ENCODE measurements around the gene TBX10. TPM values are rescaled to one million over a fixed set of nuclear protein-coding genes. Genes with fewer than 3 reads are reported as not detected.

Gene TBX10
- total and polyA plus RNA-seq, 7 experiments from 2014 or later, result not detected

- ATAC-seq, result no peak
- POLR2A ChIA-PET, result no interaction called here
- Histone ChIP-seq H3K27ac (ENCODE audit: low read depth, low read length) (no peak overlapping the region), H3K36me3 (ENCODE audit: control insufficient read depth in 2 of 3, insufficient read depth in 3 of 3, low read length in 3 of 3) (no peaks in the 10 kb centered on the region), H3K4me1 (ENCODE audit: control insufficient read depth in 2 of 2, insufficient read depth in 2 of 2, low read length in 2 of 2) (no peaks in the 10 kb centered on the region), H3K4me3 (ENCODE audit: low read length) (no peak overlapping the region), H3K9me3 (ENCODE audit: control insufficient read depth in 2 of 3, low read length in 3 of 3) (no peaks in the 10 kb centered on the region), H3K27me3 (ENCODE audit: control insufficient read depth in 2 of 2, insufficient read depth in 2 of 2, low read length in 2 of 2) (no peaks in the 10 kb centered on the region)
- peaks cover 0 to 14% (median 0%) of the 10 kb centered on the region in 5 donors for H3K27me3 Mint-ChIP-seq
- no peak for DNase-seq
- H3K9me3 Mint-ChIP-seq, result peaks cover 0 to 3% (median 0%) of the 10 kb centered on the region in 11 donors
- CTCF ChIA-PET, result no interaction called here
- intact Hi-C loops (cut with micrococcal nuclease), result no loop called here
- no peaks in the 10 kb centered on the region for H3K36me3 Mint-ChIP-seq
- no peak overlapping the region for H3K4me3 Mint-ChIP-seq
- H3K27ac Mint-ChIP-seq, result no peak overlapping the region
- no peaks in the 10 kb centered on the region for H3K4me1 Mint-ChIP-seq
These were observed 35.6 kb upstream of the TBX10 start for GRCh38 chr11:67675058-67675747.

GRCh38 chr11:67674442-67674871 lies 34.9 kb upstream of the TBX10 start, which contains the start of gene ALDH3B2:
Gene ALDH3B2 (minus strand): TSS chr11:67674623. CDS start chr11:67666935, 7,688 bp downstream.
- Histone ChIP-seq H3K27ac (ENCODE audit: low read depth, low read length) (no peak within 1 kb of the TSS), H3K36me3 (ENCODE audit: control insufficient read depth in 2 of 3, insufficient read depth in 3 of 3, low read length in 3 of 3) (no peaks in the 10 kb centered on the region), H3K4me1 (ENCODE audit: control insufficient read depth in 2 of 2, insufficient read depth in 2 of 2, low read length in 2 of 2) (no peaks in the 10 kb centered on the region), H3K27me3 (ENCODE audit: control insufficient read depth in 2 of 2, insufficient read depth in 2 of 2, low read length in 2 of 2) (no peaks in the 10 kb centered on the region), H3K9me3 (ENCODE audit: control insufficient read depth in 2 of 3, low read length in 3 of 3) (no peaks in the 10 kb centered on the region), H3K4me3 (ENCODE audit: low read length) (no peak within 1 kb of the TSS)
- no peaks in the 10 kb centered on the region for H3K4me1 Mint-ChIP-seq
- intact Hi-C loops (cut with micrococcal nuclease), result no loop called here
- no peak for DNase-seq
- H3K9me3 Mint-ChIP-seq, result peaks cover 0 to 3% (median 0%) of the 10 kb centered on the region in 11 donors
- H3K36me3 Mint-ChIP-seq, result no peaks in the 10 kb centered on the region
- H3K27me3 Mint-ChIP-seq, result peaks cover 0 to 14% (median 0%) of the 10 kb centered on the region in 5 donors
- ChIA-PET CTCF (no interaction called here), POLR2A (no interaction called here)
- no peak within 1 kb of the TSS for H3K27ac Mint-ChIP-seq
- ATAC-seq, result no peak
- H3K4me3 Mint-ChIP-seq, result no peak within 1 kb of the TSS

- no peaks in the 10 kb centered on the region for H3K4me1 Mint-ChIP-seq
- H3K4me3 Mint-ChIP-seq, result no peak overlapping the region
- CTCF ChIA-PET, result no interaction called here
- H3K27ac ChIP-seq (ENCODE audit: low read depth, low read length), result no peak overlapping the region
- H3K27me3 Mint-ChIP-seq, result peaks cover 0 to 14% (median 0%) of the 10 kb centered on the region in 5 donors
- no peak overlapping the region for H3K4me3 ChIP-seq (ENCODE audit: low read length)
- no peaks in the 10 kb centered on the region for H3K36me3 Mint-ChIP-seq
- DNase-seq (no peak), ATAC-seq (no peak)
- POLR2A ChIA-PET, result no interaction called here
- no peaks in the 10 kb centered on the region for H3K27me3 ChIP-seq (ENCODE audit: control insufficient read depth in 2 of 2, insufficient read depth in 2 of 2, low read length in 2 of 2)
- no peaks in the 10 kb centered on the region for H3K9me3 ChIP-seq (ENCODE audit: control insufficient read depth in 2 of 3, low read length in 3 of 3)
- intact Hi-C loops (cut with micrococcal nuclease), result no loop called here
- peaks cover 0 to 3% (median 0%) of the 10 kb centered on the region in 11 donors for H3K9me3 Mint-ChIP-seq
- H3K4me1 ChIP-seq (ENCODE audit: control insufficient read depth in 2 of 2, insufficient read depth in 2 of 2, low read length in 2 of 2), result no peaks in the 10 kb centered on the region
- no peaks in the 10 kb centered on the region for H3K36me3 ChIP-seq (ENCODE audit: control insufficient read depth in 2 of 3, insufficient read depth in 3 of 3, low read length in 3 of 3)
- no peak overlapping the region for H3K27ac Mint-ChIP-seq
These were observed 34.3 kb upstream of the TBX10 start for GRCh38 chr11:67673902-67674301.

- H3K36me3 Mint-ChIP-seq, result no peaks in the 10 kb centered on the region
- peaks cover 0 to 3% (median 0%) of the 10 kb centered on the region in 11 donors for H3K9me3 Mint-ChIP-seq
- Histone ChIP-seq H3K4me1 (ENCODE audit: control insufficient read depth in 2 of 2, insufficient read depth in 2 of 2, low read length in 2 of 2) (no peaks in the 10 kb centered on the region), H3K4me3 (ENCODE audit: low read length) (no peak overlapping the region), H3K27me3 (ENCODE audit: control insufficient read depth in 2 of 2, insufficient read depth in 2 of 2, low read length in 2 of 2) (no peaks in the 10 kb centered on the region), H3K27ac (ENCODE audit: low read depth, low read length) (no peak overlapping the region), H3K36me3 (ENCODE audit: control insufficient read depth in 2 of 3, insufficient read depth in 3 of 3, low read length in 3 of 3) (no peaks in the 10 kb centered on the region), H3K9me3 (ENCODE audit: control insufficient read depth in 2 of 3, low read length in 3 of 3) (no peaks in the 10 kb centered on the region)
- CTCF ChIA-PET, result no interaction called here
- H3K4me3 Mint-ChIP-seq, result no peak overlapping the region
- no peak overlapping the region for H3K27ac Mint-ChIP-seq
- H3K4me1 Mint-ChIP-seq, result no peaks in the 10 kb centered on the region
- POLR2A ChIA-PET, result no interaction called here
- no peak for ATAC-seq
- DNase-seq, result no peak
- H3K27me3 Mint-ChIP-seq, result peaks cover 0 to 14% (median 0%) of the 10 kb centered on the region in 5 donors
- intact Hi-C loops (cut with micrococcal nuclease), result no loop called here
These were observed 33.8 kb upstream of the TBX10 start for GRCh38 chr11:67673358-67673757.

- no peaks in the 10 kb centered on the region for H3K36me3 Mint-ChIP-seq
- CTCF ChIA-PET, result no interaction called here
These were observed 31.6 kb upstream of the TBX10 start for GRCh38 chr11:67671211-67671520.

GRCh38 chr11:67670316-67671210 lies 31.0 kb upstream of the TBX10 start:
- H3K4me3 ChIP-seq (ENCODE audit: low read length), result no peak overlapping the region
- Mint-ChIP-seq H3K9me3 (no peaks in the 10 kb centered on the region), H3K27ac (no peak overlapping the region), H3K4me1 (no peaks in the 10 kb centered on the region), H3K4me3 (no peak overlapping the region), H3K36me3 (no peaks in the 10 kb centered on the region), H3K27me3 (no peaks in the 10 kb centered on the region)
- ChIA-PET POLR2A (interaction anchor here (0.6 kb wide), 1 partner anchor 702 kb away, joined by 3 read pairs; no protein-coding TSS in a partner anchor), CTCF (no interaction called here)
- H3K36me3 ChIP-seq (ENCODE audit: control insufficient read depth in 2 of 3, insufficient read depth in 3 of 3, low read length in 3 of 3), result no peaks in the 10 kb centered on the region
- DNase-seq, result no peak
- intact Hi-C loops (cut with micrococcal nuclease), result no loop called here
- H3K27me3 ChIP-seq (ENCODE audit: control insufficient read depth in 2 of 2, insufficient read depth in 2 of 2, low read length in 2 of 2), result no peaks in the 10 kb centered on the region
- no peak for ATAC-seq
- no peaks in the 10 kb centered on the region for H3K9me3 ChIP-seq (ENCODE audit: control insufficient read depth in 2 of 3, low read length in 3 of 3)
- no peaks in the 10 kb centered on the region for H3K4me1 ChIP-seq (ENCODE audit: control insufficient read depth in 2 of 2, insufficient read depth in 2 of 2, low read length in 2 of 2)
- no peak overlapping the region for H3K27ac ChIP-seq (ENCODE audit: low read depth, low read length)

More at GRCh38 chr11:67671211-67671520, 31.6 kb upstream of the TBX10 start:
- no peak overlapping the region for H3K27ac ChIP-seq (ENCODE audit: low read depth, low read length)
- no peaks in the 10 kb centered on the region for H3K27me3 Mint-ChIP-seq
- H3K4me1 ChIP-seq (ENCODE audit: control insufficient read depth in 2 of 2, insufficient read depth in 2 of 2, low read length in 2 of 2), result no peaks in the 10 kb centered on the region
- no peak overlapping the region for H3K4me3 Mint-ChIP-seq
- no peak overlapping the region for H3K27ac Mint-ChIP-seq
- intact Hi-C loops (cut with micrococcal nuclease), result no loop called here
- H3K4me1 Mint-ChIP-seq, result no peaks in the 10 kb centered on the region
- ATAC-seq (no peak), DNase-seq (no peak)
- H3K4me3 ChIP-seq (ENCODE audit: low read length), result no peak overlapping the region
- H3K27me3 ChIP-seq (ENCODE audit: control insufficient read depth in 2 of 2, insufficient read depth in 2 of 2, low read length in 2 of 2), result no peaks in the 10 kb centered on the region
- peaks cover 0 to under 1% (median 0%) of the 10 kb centered on the region in 11 donors for H3K9me3 Mint-ChIP-seq
- no peaks in the 10 kb centered on the region for H3K9me3 ChIP-seq (ENCODE audit: control insufficient read depth in 2 of 3, low read length in 3 of 3)
- H3K36me3 ChIP-seq (ENCODE audit: control insufficient read depth in 2 of 3, insufficient read depth in 3 of 3, low read length in 3 of 3), result no peaks in the 10 kb centered on the region
- POLR2A ChIA-PET, result interaction anchor here (0.7 kb wide), 1 partner anchor 10 kb away, joined by 3 read pairs; no protein-coding TSS in a partner anchor
